B cell (primary cell): ENCODE measurements around the gene KRT84. TPM values are rescaled to one million over a fixed set of nuclear protein-coding genes. Genes with fewer than 3 reads are reported as not detected.

Experiments used
- ATAC-seq: fragments of 200-7000 bp; cut with Tn5 transposase; one replicate; pipeline ENCODE4 v1.10.0; 2021; ENCODE audit warnings: low read depth, mild to moderate bottlenecking, moderate number of reproducible peaks, moderate library complexity
- CTCF ChIA-PET: fragments of 350-600 bp; sonication (Branson Sonifier 250); formaldehyde crosslinking; loops from one replicate; lab custom pipeline; 2021; ENCODE audit warnings: antibody characterized with exemption, inconsistent platforms; lab: Charles Lee
- POLR2A ChIA-PET: fragments of 350-600 bp; sonication (Branson Sonifier 250); formaldehyde crosslinking; loops from one replicate; lab custom pipeline; 2021; ENCODE audit warnings: antibody characterized with exemption; lab: Charles Lee
- DNase-seq: peaks from one replicate; pipeline ENCODE4 v3.0.0; 2013
- H2AFZ ChIP-seq: 2 replicates; pipeline ENCODE4 v1.6.1; 2012; ENCODE audit warnings: mild to moderate bottlenecking, low read depth, low read length; ENCODE audit not compliant: insufficient read depth, poor library complexity, severe bottlenecking
- H3K27ac ChIP-seq, 2 donors: 1 replicate in 1 of 2; 2 replicates in 1 of 2; pipeline ENCODE4 v1.5.1; 2012 to 2013; ENCODE audit warnings: low read length in 2 of 2, mild to moderate bottlenecking in 2 of 2, moderate library complexity in 1 of 2
- H3K27me3 ChIP-seq, 4 experiments: fragments of 200-600 bp in 1 of 4; sonication (generic) in 1 of 4; replicated peaks in 1 of 4; 1 replicate in 2 of 4; 2 replicates in 2 of 4; pipeline versions ENCODE4 v1.6.1 to v1.7.0; 2013 to 2016; ENCODE audit warnings: low read length in 3 of 4, mild to moderate bottlenecking in 2 of 4, mixed read lengths in 1 of 4, moderate library complexity in 1 of 4; ENCODE audit not compliant: insufficient read depth in 4 of 4, control insufficient read depth in 3 of 4; ENCODE audit errors: control extremely low read depth in 1 of 4
- H3K36me3 ChIP-seq, 2 experiments: replicated peaks in 1 of 2; 1 replicate in 1 of 2; 2 replicates in 1 of 2; pipeline versions ENCODE4 v1.6.1 to v1.7.1; 2013; ENCODE audit warnings: low read length in 1 of 2; ENCODE audit not compliant: insufficient read depth in 2 of 2, control insufficient read depth in 1 of 2; ENCODE audit errors: control extremely low read depth in 1 of 2, extremely low read depth in 1 of 2
- H3K4me1 ChIP-seq, 2 donors: fragments of 200-600 bp in 1 of 2; sonication (generic) in 1 of 2; 1 replicate in 1 of 2; 2 replicates in 1 of 2; pipeline versions ENCODE4 v1.5.1 to v1.6.1; 2013 to 2017; ENCODE audit warnings: low read length in 2 of 2; ENCODE audit not compliant: control insufficient read depth in 2 of 2, insufficient read depth in 2 of 2
- H3K4me2 ChIP-seq: replicated peaks from 2 replicates; pipeline ENCODE3; 2012; ENCODE audit warnings: mild to moderate bottlenecking, low read depth, low read length; ENCODE audit not compliant: poor library complexity, severe bottlenecking
- H3K4me3 ChIP-seq, 5 experiments: fragments of 200-600 bp in 1 of 5; sonication (generic) in 1 of 5; 1 replicate in 3 of 5; 2 replicates in 2 of 5; pipeline versions ENCODE4 v1.5.1 to v1.7.0; 2011 to 2016; ENCODE audit warnings: low read length in 4 of 5, mild to moderate bottlenecking in 4 of 5, low read depth in 2 of 5, control low read depth in 1 of 5, moderate library complexity in 1 of 5; ENCODE audit not compliant: insufficient read depth in 1 of 5; ENCODE audit errors: control extremely low read depth in 1 of 5, extremely low read depth in 1 of 5
- H3K79me2 ChIP-seq: fragments of 200-600 bp; sonication (generic); one replicate; pipeline ENCODE4 v1.6.0; 2016; ENCODE audit warnings: low read length; ENCODE audit not compliant: control insufficient read depth, insufficient read depth
- H3K9ac ChIP-seq: fragments of 200-600 bp; sonication (generic); 2 replicates; pipeline ENCODE4 v1.6.1; 2017; ENCODE audit warnings: mild to moderate bottlenecking, low read length, moderate library complexity
- H3K9me3 ChIP-seq, 3 donors: one replicate each; pipeline versions ENCODE4 v1.6.1 to v1.7.1; 2013; ENCODE audit warnings: low read length in 2 of 3; ENCODE audit not compliant: control insufficient read depth in 2 of 3, insufficient read depth in 1 of 3; ENCODE audit errors: control extremely low read depth in 1 of 3
- H4K20me1 ChIP-seq: 2 replicates; pipeline ENCODE4 v1.6.0; 2012; ENCODE audit warnings: mild to moderate bottlenecking, low read length; ENCODE audit not compliant: insufficient read depth, control insufficient read depth, poor library complexity, severe bottlenecking
- H3K27ac Mint-ChIP-seq: one replicate; pipeline ENCODE4 v1.8.0; 2021; ENCODE audit warnings: mixed read lengths
- H3K27me3 Mint-ChIP-seq: one replicate; pipeline ENCODE4 v1.8.0; 2021; ENCODE audit warnings: mixed read lengths
- H3K4me1 Mint-ChIP-seq: one replicate; pipeline ENCODE4 v1.8.0; 2021; ENCODE audit warnings: mixed read lengths
- H3K4me3 Mint-ChIP-seq: one replicate; pipeline ENCODE4 v1.8.0; 2021; ENCODE audit warnings: mixed read lengths
- H3K9me3 Mint-ChIP-seq: one replicate; pipeline ENCODE4 v1.8.0; 2022; ENCODE audit warnings: mixed read lengths; ENCODE audit not compliant: insufficient read depth
- CTCF ChIP-seq: fragments of 200-600 bp; IDR thresholded peaks from one replicate; pipeline ENCODE4 v1.8.0; 2022; ENCODE audit warnings: antibody characterized with exemption, mild to moderate bottlenecking
- EZH2 ChIP-seq: IDR thresholded peaks from 2 replicates; pipeline ENCODE4 v1.6.1; 2012; ENCODE audit warnings: borderline replicate concordance, low read depth, mild to moderate bottlenecking, moderate library complexity, low read length; ENCODE audit not compliant: insufficient read depth, poor library complexity, severe bottlenecking
- WGBS: methylation state at CpG from one replicate; pipeline ENCODE4 v1.1.5; 2013; ENCODE audit warnings: missing lambda C conversion rate; ENCODE audit not compliant: insufficient coverage; 5-methylcytosine and 5-hydroxymethylcytosine counted together
- intact Hi-C: fragments of 100-400 bp; cut with micrococcal nuclease; formaldehyde crosslinking; loops from one replicate; pipeline ENCODE4 v1.10.0; 2022
- polyA plus RNA-seq: library from polyadenylated mRNA; depleted of rRNA; stranded (reverse); fragments of >200 nt; gene quantifications from 2 replicates; pipeline ENCODE4 v1.2.3, GENCODE V29; 2012
- total RNA-seq, 2 donors: library from RNA; stranded (reverse); fragments of 120-200 nt in 1 of 2; gene quantifications; 1 replicate in 1 of 2; 2 replicates in 1 of 2; pipeline versions ENCODE4 v1.2.3 to v1.2.4, GENCODE V29; 2013 to 2022

KRT84 gene
- total and polyA plus RNA-seq, 2 donors (not counting 1 experiment from before 2014, with no cell fraction given) = not detected

DNA sequence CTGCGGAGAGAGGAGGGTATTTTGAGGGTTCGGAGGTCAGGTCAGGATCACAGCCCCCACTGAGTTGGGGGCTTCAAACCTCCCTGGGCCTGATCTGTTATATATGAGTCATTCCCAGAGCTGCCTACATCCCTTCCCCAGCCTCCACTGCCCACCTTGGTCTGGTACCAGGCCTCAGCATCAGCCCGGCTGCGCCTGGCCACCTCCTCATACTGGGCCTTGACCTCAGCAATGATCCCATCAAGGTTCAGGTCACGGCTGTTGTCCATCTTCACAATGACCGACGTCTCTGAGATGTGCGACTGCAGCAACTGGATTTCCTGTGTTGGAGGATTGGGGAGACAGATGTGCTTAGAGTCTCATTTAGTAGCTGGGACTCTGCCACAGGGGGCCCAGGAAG lies 4.2 kb downstream of the KRT84 start:
- Histone ChIP-seq H3K9ac (no peak overlapping the region), H3K4me3 (no peak overlapping the region), H3K27me3 (peaks cover 0 to 11% (median 0%) of the 10 kb centered on the region in 4 experiments), H3K4me2 (no peak overlapping the region), H3K4me1 (peaks cover 0 to 4% of the 10 kb centered on the region in 2 donors), H3K27ac (no peak overlapping the region), H4K20me1 (no peaks in the 10 kb centered on the region), H3K9me3 (no peaks in the 10 kb centered on the region), H3K79me2 (no peaks in the 10 kb centered on the region), H2AFZ (no peak overlapping the region), H3K36me3 (no peaks in the 10 kb centered on the region)
- no peak for DNase-seq
- POLR2A ChIA-PET = no interaction called here
- peaks cover 30% of the 10 kb centered on the region for H3K27me3 Mint-ChIP-seq
- intact Hi-C loops = no loop called here
- H3K27ac Mint-ChIP-seq = no peak overlapping the region
- no peak for ATAC-seq
- H3K9me3 Mint-ChIP-seq = no peaks in the 10 kb centered on the region
- CTCF ChIA-PET = interaction anchor here (1.0 to 1.4 kb wide), 2 partner anchors 10 to 103 kb away, joined by 3 read pairs; no protein-coding TSS in a partner anchor
- no peak overlapping the region for H3K4me3 Mint-ChIP-seq
- WGBS = 92% methylated on average over 8 of the region's 8 CpGs
- no peak for TF ChIP-seq CTCF
- no peak for TF ChIP-seq EZH2
- peaks cover 5% of the 10 kb centered on the region for H3K4me1 Mint-ChIP-seq

DNA sequence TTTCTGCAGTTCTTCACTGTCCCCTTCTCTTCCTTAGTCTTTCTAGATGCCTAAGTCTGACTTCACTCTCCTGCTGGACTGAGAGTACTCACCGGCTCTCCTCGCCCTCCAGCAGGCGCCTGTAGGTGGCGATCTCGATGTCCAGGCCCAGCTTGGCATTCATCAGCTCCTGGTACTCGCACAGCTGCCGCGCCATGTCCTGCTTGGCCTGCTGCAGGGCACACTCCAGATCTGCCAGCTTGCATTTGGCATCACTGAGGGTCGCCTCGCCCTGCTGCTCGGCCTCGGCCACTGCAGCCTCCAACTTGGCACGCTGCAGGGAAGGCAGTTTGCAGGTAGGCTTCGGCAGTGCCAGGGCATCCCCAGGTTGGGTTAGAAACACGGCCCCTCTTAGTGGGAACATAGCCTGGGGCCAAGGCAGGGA lies 5.2 kb downstream of the KRT84 start:
- Histone ChIP-seq H3K36me3 (no peaks in the 10 kb centered on the region), H3K4me3 (no peak overlapping the region), H3K9me3 (no peaks in the 10 kb centered on the region), H3K9ac (no peak overlapping the region), H3K4me2 (no peak overlapping the region), H3K4me1 (peaks cover 0 to 4% of the 10 kb centered on the region in 2 donors), H4K20me1 (no peaks in the 10 kb centered on the region), H3K27ac (no peak overlapping the region), H2AFZ (no peak overlapping the region), H3K27me3 (peaks cover 0 to 11% (median 1%) of the 10 kb centered on the region in 4 experiments), H3K79me2 (no peaks in the 10 kb centered on the region)
- peaks cover 34% of the 10 kb centered on the region for H3K27me3 Mint-ChIP-seq
- ChIA-PET POLR2A (no interaction called here), CTCF (interaction anchor here (1.4 kb wide), 1 partner anchor 11 kb away, joined by 3 read pairs; no protein-coding TSS in a partner anchor)
- H3K4me3 Mint-ChIP-seq = no peak overlapping the region
- DNase-seq = no peak
- 66% methylated on average over 15 of the region's 15 CpGs for WGBS
- H3K4me1 Mint-ChIP-seq = peaks cover 5% of the 10 kb centered on the region
- H3K9me3 Mint-ChIP-seq = no peaks in the 10 kb centered on the region
- TF ChIP-seq EZH2 = no peak
- TF ChIP-seq CTCF = no peak
- ATAC-seq = no peak
- intact Hi-C loops = no loop called here
- H3K27ac Mint-ChIP-seq = no peak overlapping the region
